Left ventricle myocardium inferior (tissue), 1 donor: ENCODE data around the gene DPYSL3. TPM values are rescaled to one million over a fixed set of nuclear protein-coding genes. Genes with fewer than 3 reads are reported as not detected.

ENCODE experiments used
- DNase-seq: peaks from one replicate; pipeline ENCODE4 v3.0.0-alpha.2; 2020
- H3K27ac ChIP-seq: fragments of 200-600 bp; replicated peaks from 2 replicates; pipeline ENCODE4 v1.8.0; 2021
- H3K27me3 ChIP-seq: fragments of 200-600 bp; 2 replicates; pipeline ENCODE4 v1.8.0; 2021; ENCODE audit warnings: low read depth
- H3K36me3 ChIP-seq: fragments of 200-600 bp; 2 replicates; pipeline ENCODE4 v1.8.0; 2021
- H3K4me1 ChIP-seq: fragments of 200-600 bp; 2 replicates; pipeline ENCODE4 v1.8.0; 2021
- H3K4me3 ChIP-seq: fragments of 200-600 bp; 2 replicates; pipeline ENCODE4 v1.8.0; 2021; ENCODE audit warnings: mild to moderate bottlenecking, moderate library complexity
- H3K9me3 ChIP-seq: fragments of 200-600 bp; replicated peaks from 2 replicates; pipeline ENCODE4 v1.8.0; 2021
- CTCF ChIP-seq: fragments of 200-600 bp; IDR thresholded peaks from 2 replicates; pipeline ENCODE4 v1.8.0; 2021; ENCODE audit warnings: antibody characterized with exemption, mild to moderate bottlenecking, borderline replicate concordance
- intact Hi-C: fragments of 100-400 bp; cut with micrococcal nuclease; formaldehyde crosslinking; loops from one replicate; pipeline ENCODE4 v1.11.0; 2022
- total RNA-seq: library from RNA; stranded (reverse); fragmentation: NEBNext Ultra II Directional; extraction: Animal tissue kit (Norgen Biotek cat#: 25700); gene quantifications from one replicate; pipeline ENCODE4 v1.2.1, GENCODE V29; 2021
- donor health status: DM: no; HTN: yes; CAD: no; lungs with severe emphysema.

The DPYSL3 gene
- total RNA-seq, 1 donor from 2014 or later = 20.7 TPM

- intact Hi-C loops = no loop called here
- no peak for DNase-seq
- no peaks in the 10 kb centered on the region for H3K9me3 ChIP-seq
- peaks cover 9% of the 10 kb centered on the region for H3K4me1 ChIP-seq
- H3K4me3 ChIP-seq = no peak overlapping the region
- H3K27ac ChIP-seq = no peak overlapping the region
- TF ChIP-seq CTCF = peak; percentile 66
- no peaks in the 10 kb centered on the region for H3K27me3 ChIP-seq
- peaks cover 14% of the 10 kb centered on the region for H3K36me3 ChIP-seq
Measured at GRCh38 chr5:147391781-147392180, 118.1 kb downstream of the DPYSL3 start.

- DNase-seq = no peak
- no peaks in the 10 kb centered on the region for H3K9me3 ChIP-seq
- no peak overlapping the region for H3K4me3 ChIP-seq
- H3K36me3 ChIP-seq = peaks cover 6% of the 10 kb centered on the region
- H3K27me3 ChIP-seq = no peaks in the 10 kb centered on the region
- no peak for TF ChIP-seq CTCF
- intact Hi-C loops = no loop called here
- H3K27ac ChIP-seq = no peak overlapping the region
- H3K4me1 ChIP-seq = peaks cover 1% of the 10 kb centered on the region
Measured at GRCh38 chr5:147390654-147391225, 119.1 kb downstream of the DPYSL3 start.

GRCh38 chr5:147388184-147389108, 121.4 kb downstream of the DPYSL3 start:
- H3K9me3 ChIP-seq = no peaks in the 10 kb centered on the region
- H3K4me1 ChIP-seq = no peaks in the 10 kb centered on the region
- H3K27ac ChIP-seq = no peak overlapping the region
- DNase-seq = no peak
- intact Hi-C loops = no loop called here
- no peaks in the 10 kb centered on the region for H3K27me3 ChIP-seq
- H3K4me3 ChIP-seq = no peak overlapping the region
- TF ChIP-seq CTCF = no peak
- H3K36me3 ChIP-seq = peaks cover 6% of the 10 kb centered on the region

DNA sequence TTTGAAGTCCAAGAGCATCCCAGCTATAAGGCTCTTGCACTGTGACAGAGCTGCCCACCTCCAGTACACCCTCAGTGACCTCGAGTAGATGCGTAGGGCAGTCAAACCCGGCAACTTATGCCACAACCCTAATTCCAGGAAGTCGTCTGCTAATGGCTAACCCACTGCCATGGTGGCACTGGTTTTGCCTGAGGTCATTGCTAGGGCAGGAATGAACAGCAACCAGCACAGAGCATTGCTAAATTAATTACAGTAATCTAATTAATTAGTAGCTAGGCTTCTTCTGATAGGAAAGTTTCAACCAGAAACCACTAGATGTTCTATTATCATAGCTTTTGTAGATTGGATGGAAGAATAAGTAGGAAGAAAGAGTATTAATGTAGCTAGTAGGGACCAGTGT, 122.8 kb downstream of the DPYSL3 start:
- no peaks in the 10 kb centered on the region for H3K27me3 ChIP-seq
- H3K27ac ChIP-seq = no peak overlapping the region
- intact Hi-C loops = no loop called here
- no peaks in the 10 kb centered on the region for H3K36me3 ChIP-seq
- no peak for TF ChIP-seq CTCF
- DNase-seq = no peak
- H3K4me3 ChIP-seq = no peak overlapping the region
- no peaks in the 10 kb centered on the region for H3K4me1 ChIP-seq
- H3K9me3 ChIP-seq = no peaks in the 10 kb centered on the region

DNA sequence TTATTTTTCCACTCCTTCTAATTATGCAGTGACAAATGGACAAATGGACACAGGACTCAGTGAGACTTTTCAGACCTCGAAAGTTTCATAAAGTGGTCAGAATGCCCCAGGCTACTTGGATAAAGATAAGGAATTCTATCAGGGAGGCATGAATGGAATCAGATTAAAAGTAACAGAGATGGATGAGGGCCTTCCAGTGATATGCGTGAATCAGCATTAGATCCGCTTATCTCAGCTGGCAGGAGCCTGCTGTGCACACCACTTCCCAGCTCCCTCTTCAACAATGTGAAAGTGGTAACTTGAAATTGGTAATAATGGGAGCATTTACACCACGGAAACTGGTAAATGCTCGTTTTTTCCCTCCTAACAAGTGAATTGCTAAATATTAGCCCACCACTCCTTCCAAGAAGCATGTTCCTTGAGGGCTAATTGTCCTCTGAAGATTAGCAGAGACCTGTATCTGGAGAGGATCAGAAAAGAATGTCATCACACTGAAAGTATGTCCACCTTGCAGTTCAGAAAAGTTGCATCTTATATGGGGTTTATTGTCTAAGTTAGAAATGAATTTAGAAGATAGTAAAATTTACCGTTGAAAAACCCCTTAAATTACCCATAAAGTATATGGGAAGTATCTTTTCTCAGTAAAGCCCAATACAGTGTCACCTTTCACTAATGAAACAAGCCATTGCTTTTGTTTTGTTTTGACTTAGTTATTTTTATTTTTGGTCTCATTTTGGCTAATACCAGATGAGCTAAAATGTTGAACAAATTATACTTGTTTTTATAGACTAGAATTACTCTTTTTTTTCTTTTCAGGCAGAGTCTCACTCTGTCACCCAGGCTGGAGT, 125.3 kb downstream of the DPYSL3 start:
- Histone ChIP-seq H3K4me1 (no peaks in the 10 kb centered on the region), H3K36me3 (no peaks in the 10 kb centered on the region), H3K4me3 (no peak overlapping the region), H3K27ac (no peak overlapping the region), H3K9me3 (no peaks in the 10 kb centered on the region), H3K27me3 (peaks cover 5% of the 10 kb centered on the region)
- intact Hi-C loops = no loop called here
- no peak for DNase-seq
- no peak for TF ChIP-seq CTCF
